Jurkat, Clone E6-1 (cell line): ENCODE data around the gene ZBTB7B.

Source experiments
- DNase-seq: peaks from one replicate; pipeline ENCODE4 v3.0.0-alpha.2; 2011; ENCODE audit warnings: low read depth, low spot score
- H3K4me3 ChIP-seq: 2 replicates; pipeline ENCODE4 v1.5.1; 2011; ENCODE audit warnings: mild to moderate bottlenecking, low read length, control low read depth, moderate library complexity

The ZBTB7B gene

GRCh38 chr1:155063550-155064110 lies 61.0 kb downstream of the ZBTB7B start, which contains the start of gene EFNA4:
TSS of gene EFNA4 (plus strand) at chr1:155063740. CDS start at chr1:155063824, 84 bp downstream.
- peak within 1 kb of the TSS; percentile 79 for H3K4me3 ChIP-seq
- DNase-seq, result peak; percentile 90

- no peak for DNase-seq
- H3K4me3 ChIP-seq, result peak overlapping the region; percentile 79
Measured at GRCh38 chr1:155064111-155064831, 61.7 kb downstream of the ZBTB7B start.

GRCh38 chr1:155064832-155065429 lies 62.3 kb downstream of the ZBTB7B start:
- 0 out of 2 replicates have a peak overlapping the region, but pooled peaks have one; percentile 79 for H3K4me3 ChIP-seq
- DNase-seq, result no peak

- no peak for DNase-seq
- H3K4me3 ChIP-seq, result no peak overlapping the region
Measured at GRCh38 chr1:155066777-155067176, 64.2 kb downstream of the ZBTB7B start.
